Measurements from ENCODE around the gene SLC4A9.

The SLC4A9 gene

DNA sequence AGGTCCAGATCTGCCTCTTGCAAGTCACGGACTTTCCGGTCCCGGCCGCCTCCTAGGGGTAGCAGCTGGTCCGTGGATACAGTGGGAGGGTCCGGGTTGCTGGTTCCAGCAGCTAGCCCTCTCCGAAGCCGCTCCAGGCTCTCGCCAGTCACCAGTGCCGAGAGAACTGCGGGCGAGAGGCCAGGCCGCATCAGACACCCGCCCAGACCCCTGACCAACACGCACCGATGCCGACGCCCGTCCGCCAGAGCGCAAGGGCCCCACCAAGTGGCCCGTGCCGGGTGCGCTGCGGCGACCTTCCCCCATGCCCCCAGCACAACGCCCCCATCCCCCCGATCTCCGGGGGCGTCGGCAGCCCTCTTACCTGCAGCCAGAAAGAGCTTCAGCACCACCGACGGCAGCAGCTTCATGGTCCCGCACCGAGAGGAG, 14.1 kb upstream of the SLC4A9 start:
- FAIRE-seq (no peak), DNase-seq (ENCODE audit: insufficient read length, low spot score) (peak; percentile 37)
- TF ChIP-seq POLR2A (IDR thresholded peaks at IDR 0.05; ENCODE audit: low read depth, low read length): no peak
- TF ChIP-seq POLR2AphosphoS5 (IDR thresholded peaks at IDR 0.05; ENCODE audit: low read depth, low read length): no peak
- TF ChIP-seq TAF1 (IDR thresholded peaks at IDR 0.05; ENCODE audit: low read depth, low read length): no peak
- no peak for TF ChIP-seq SPI1 (IDR thresholded peaks at IDR 0.05; ENCODE audit: low read depth, low read length)
- no peak for TF ChIP-seq PAX5 (IDR thresholded peaks at IDR 0.05; ENCODE audit: insufficient read depth, low read length, severe bottlenecking)
- no peak for TF ChIP-seq POU2F2 (IDR thresholded peaks at IDR 0.05; ENCODE audit: low read depth, low read length)

DNA sequence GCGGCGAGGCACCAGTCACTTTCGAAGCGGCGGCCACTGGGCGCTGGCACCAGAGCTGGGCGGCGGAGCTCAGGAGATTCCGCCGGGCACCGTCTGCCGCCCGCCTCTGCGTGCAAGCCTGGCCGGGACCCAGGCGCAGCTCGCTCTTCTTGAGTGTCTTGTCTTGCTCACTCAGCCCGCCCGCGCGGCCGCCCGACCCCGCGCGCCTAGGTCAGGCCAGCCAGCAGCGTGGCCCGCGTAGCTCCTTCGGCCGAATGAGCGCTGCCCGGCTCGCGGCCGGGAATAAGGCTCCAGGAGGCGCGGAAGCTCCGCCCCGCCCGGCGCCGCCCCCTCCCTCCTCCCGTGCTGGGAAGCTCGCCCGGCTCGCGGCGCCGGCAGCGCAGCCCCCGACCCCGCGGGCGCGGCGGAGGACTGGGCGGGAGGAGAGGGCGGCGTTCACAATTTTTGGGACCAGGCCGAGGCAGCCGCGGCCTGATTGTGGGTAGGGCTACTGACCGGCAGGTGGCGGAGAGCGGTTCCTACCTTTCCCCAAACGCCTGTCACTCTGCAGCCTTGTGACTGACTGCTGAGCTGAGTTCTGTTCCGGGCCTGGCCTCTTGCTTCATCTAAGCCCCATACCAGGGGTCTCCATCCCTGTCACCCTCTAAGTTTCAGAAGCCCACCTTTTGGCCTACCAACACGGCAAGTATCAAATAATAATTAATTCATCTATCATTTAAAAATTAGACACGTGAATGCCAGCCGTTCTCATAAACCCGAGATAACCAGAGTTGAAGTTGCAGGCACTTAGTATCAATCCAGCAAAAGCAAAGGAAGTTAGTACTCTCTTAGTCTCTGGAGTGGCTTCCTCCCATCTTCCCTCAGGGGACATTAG, 13.4 kb upstream of the SLC4A9 start, which contains the start of gene HBEGF:
TSS of gene HBEGF (minus strand) at position 256 of the 874 bp plus-strand sequence. CDS start 275 bp downstream, outside the sequence.
- TF ChIP-seq POLR2A (IDR thresholded peaks at IDR 0.05; ENCODE audit: low read depth, low read length): no peak
- no peak for TF ChIP-seq POU2F2 (IDR thresholded peaks at IDR 0.05; ENCODE audit: low read depth, low read length)
- no peak for TF ChIP-seq TAF1 (IDR thresholded peaks at IDR 0.05; ENCODE audit: low read depth, low read length)
- DNase-seq (ENCODE audit: insufficient read length, low spot score): peak; percentile 72
- FAIRE-seq: peak; percentile 84

DNA sequence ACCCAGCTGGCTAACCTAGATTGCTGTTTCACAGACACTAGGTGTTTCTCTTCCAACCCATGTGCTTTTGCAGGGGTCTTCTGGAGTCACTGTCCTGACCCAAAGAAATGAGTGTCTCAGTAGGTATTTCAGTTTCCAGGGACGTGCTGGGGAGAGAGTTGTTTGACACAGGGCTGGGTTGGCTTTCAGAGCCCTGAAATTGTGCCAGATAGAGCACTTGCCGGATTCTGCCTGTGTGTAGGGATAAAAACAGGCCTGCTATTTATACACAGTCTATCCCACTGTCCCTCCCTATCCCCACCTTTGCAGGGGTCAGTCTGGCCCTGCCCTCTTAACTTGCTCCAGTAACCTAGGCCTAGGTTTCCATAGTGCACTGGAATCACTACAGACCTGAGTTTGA, 12.6 kb upstream of the SLC4A9 start:
- DNase-seq (ENCODE audit: insufficient read length, low spot score) (no peak), FAIRE-seq (no peak)
- no peak for TF ChIP-seq PAX5 (IDR thresholded peaks at IDR 0.05; ENCODE audit: insufficient read depth, low read length, severe bottlenecking)
- TF ChIP-seq POLR2AphosphoS5 (IDR thresholded peaks at IDR 0.05; ENCODE audit: low read depth, low read length): no peak
- no peak for TF ChIP-seq POU2F2 (IDR thresholded peaks at IDR 0.05; ENCODE audit: low read depth, low read length)

DNA sequence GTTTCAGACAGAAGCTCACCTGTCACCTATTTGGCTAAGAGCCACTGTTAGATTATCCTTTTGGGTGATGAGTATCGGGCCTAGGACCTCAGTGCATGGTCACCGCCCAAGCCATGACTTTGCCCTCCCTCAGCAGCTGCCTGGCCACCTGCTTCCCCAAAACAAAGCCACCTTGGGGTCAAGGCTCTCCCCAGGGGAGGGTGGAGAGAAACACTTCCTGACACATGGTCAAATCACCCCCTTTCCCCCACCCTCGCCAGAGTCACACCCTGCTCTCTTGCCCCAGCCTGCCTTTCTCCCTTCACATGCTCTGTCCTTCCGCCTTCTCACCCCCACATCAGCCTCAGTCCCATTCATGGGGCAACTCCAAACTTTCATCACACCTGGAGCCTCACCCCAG, 11.9 kb upstream of the SLC4A9 start:
- FAIRE-seq (no peak), DNase-seq (ENCODE audit: insufficient read length, low spot score) (no peak)
- TF ChIP-seq POLR2A (IDR thresholded peaks at IDR 0.05; ENCODE audit: low read depth, low read length): no peak
- TF ChIP-seq TAF1 (IDR thresholded peaks at IDR 0.05; ENCODE audit: low read depth, low read length): no peak
- TF ChIP-seq SPI1 (IDR thresholded peaks at IDR 0.05; ENCODE audit: low read depth, low read length): no peak
- TF ChIP-seq POU2F2 (IDR thresholded peaks at IDR 0.05; ENCODE audit: low read depth, low read length): no peak
- TF ChIP-seq PAX5 (IDR thresholded peaks at IDR 0.05; ENCODE audit: insufficient read depth, low read length, severe bottlenecking): no peak
- TF ChIP-seq POLR2AphosphoS5 (IDR thresholded peaks at IDR 0.05; ENCODE audit: low read depth, low read length): no peak

DNA sequence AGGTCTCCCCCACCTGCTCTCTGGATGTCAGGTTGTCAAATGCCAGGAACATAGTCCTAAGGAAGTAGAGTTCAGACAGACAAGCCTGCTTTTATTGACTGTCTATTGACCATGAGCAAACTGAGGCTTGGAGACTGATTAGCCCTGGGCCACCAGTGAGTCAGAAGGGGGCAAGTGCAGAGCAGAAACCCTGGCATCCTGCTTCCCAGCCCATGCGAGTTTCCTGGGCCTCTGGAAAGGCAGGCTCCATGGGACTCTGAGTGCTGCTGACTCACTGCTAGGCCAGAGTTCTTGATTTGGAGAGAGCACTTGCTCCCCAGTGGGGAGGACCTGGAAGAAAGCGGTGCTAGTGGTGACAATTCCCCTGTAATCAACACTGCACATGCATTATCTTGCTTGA, 10.8 kb upstream of the SLC4A9 start:
- DNase-seq (ENCODE audit: insufficient read length, low spot score) (no peak), FAIRE-seq (no peak)
- no peak for TF ChIP-seq TAF1 (IDR thresholded peaks at IDR 0.05; ENCODE audit: low read depth, low read length)
- no peak for TF ChIP-seq SPI1 (IDR thresholded peaks at IDR 0.05; ENCODE audit: low read depth, low read length)
- no peak for TF ChIP-seq POLR2A (IDR thresholded peaks at IDR 0.05; ENCODE audit: low read depth, low read length)
- no peak for TF ChIP-seq POU2F2 (IDR thresholded peaks at IDR 0.05; ENCODE audit: low read depth, low read length)
- TF ChIP-seq POLR2AphosphoS5 (IDR thresholded peaks at IDR 0.05; ENCODE audit: low read depth, low read length): no peak
- TF ChIP-seq PAX5 (IDR thresholded peaks at IDR 0.05; ENCODE audit: insufficient read depth, low read length, severe bottlenecking): no peak

DNA sequence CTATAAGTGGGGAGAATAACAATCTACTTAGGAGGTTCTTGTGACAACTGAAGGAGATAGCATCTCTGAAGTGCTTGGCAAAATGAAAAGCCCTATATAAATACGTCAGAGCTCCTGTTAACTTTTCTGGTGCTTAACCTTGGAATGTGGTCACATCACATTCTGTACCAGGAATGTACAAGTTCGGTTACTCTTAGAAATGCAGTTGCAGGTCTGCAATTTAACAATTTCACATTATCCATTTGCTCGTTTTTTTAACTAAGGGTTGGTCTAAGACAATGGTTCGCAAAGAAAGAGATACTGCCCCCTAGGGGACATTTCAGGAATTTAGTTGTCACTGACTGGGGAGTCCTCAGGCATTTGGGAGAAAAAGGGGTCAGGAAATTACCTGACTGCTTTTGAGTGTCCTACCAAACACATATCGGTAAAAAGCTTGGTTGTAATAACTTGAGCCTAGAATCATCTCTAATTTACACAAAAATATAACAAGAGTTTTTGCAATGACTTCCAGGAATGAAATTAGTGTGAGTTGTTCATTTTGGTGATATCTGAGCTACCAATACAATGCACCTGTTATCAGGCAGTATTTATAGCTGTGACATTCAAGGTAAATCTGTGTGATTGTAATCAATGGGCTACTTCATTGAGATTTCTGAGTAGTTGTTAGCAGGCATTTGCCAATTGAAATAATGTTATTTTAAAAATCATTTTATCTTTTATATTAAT, 8.2 kb upstream of the SLC4A9 start:
- DNase-seq (ENCODE audit: insufficient read length, low spot score): peak; percentile 43
- peak; percentile 47 for FAIRE-seq
- TF ChIP-seq SPI1 (IDR thresholded peaks at IDR 0.05; ENCODE audit: low read depth, low read length): no peak
- TF ChIP-seq PAX5 (IDR thresholded peaks at IDR 0.05; ENCODE audit: insufficient read depth, low read length, severe bottlenecking): no peak
- TF ChIP-seq POLR2AphosphoS5 (IDR thresholded peaks at IDR 0.05; ENCODE audit: low read depth, low read length): no peak
- TF ChIP-seq POU2F2 (IDR thresholded peaks at IDR 0.05; ENCODE audit: low read depth, low read length): no peak
- TF ChIP-seq POLR2A (IDR thresholded peaks at IDR 0.05; ENCODE audit: low read depth, low read length): no peak
- no peak for TF ChIP-seq TAF1 (IDR thresholded peaks at IDR 0.05; ENCODE audit: low read depth, low read length)

DNA sequence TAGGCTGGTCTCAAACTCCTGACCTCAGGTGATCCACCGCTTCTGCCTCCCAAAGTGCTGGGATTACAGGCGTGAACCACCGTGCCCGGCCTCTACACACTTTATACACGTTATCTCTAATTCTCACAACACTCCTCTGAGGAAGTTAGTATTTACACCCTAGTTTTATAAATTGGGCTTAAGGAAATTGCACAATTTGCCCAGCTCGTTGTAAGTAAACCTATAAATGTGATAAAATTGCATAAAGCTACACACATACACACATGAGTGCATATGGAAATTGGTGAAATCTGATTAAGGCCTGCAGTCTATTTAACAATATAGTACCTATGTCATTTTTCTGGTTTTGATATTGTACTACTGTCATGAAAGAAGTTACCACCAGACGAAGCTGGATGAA, 4.4 kb upstream of the SLC4A9 start:
- FAIRE-seq (no peak), DNase-seq (ENCODE audit: insufficient read length, low spot score) (no peak)
- TF ChIP-seq TAF1 (IDR thresholded peaks at IDR 0.05; ENCODE audit: low read depth, low read length): no peak
- TF ChIP-seq POU2F2 (IDR thresholded peaks at IDR 0.05; ENCODE audit: low read depth, low read length): no peak
- TF ChIP-seq POLR2A (IDR thresholded peaks at IDR 0.05; ENCODE audit: low read depth, low read length): no peak
- TF ChIP-seq SPI1 (IDR thresholded peaks at IDR 0.05; ENCODE audit: low read depth, low read length): no peak
- no peak for TF ChIP-seq POLR2AphosphoS5 (IDR thresholded peaks at IDR 0.05; ENCODE audit: low read depth, low read length)
- TF ChIP-seq PAX5 (IDR thresholded peaks at IDR 0.05; ENCODE audit: insufficient read depth, low read length, severe bottlenecking): no peak

DNA sequence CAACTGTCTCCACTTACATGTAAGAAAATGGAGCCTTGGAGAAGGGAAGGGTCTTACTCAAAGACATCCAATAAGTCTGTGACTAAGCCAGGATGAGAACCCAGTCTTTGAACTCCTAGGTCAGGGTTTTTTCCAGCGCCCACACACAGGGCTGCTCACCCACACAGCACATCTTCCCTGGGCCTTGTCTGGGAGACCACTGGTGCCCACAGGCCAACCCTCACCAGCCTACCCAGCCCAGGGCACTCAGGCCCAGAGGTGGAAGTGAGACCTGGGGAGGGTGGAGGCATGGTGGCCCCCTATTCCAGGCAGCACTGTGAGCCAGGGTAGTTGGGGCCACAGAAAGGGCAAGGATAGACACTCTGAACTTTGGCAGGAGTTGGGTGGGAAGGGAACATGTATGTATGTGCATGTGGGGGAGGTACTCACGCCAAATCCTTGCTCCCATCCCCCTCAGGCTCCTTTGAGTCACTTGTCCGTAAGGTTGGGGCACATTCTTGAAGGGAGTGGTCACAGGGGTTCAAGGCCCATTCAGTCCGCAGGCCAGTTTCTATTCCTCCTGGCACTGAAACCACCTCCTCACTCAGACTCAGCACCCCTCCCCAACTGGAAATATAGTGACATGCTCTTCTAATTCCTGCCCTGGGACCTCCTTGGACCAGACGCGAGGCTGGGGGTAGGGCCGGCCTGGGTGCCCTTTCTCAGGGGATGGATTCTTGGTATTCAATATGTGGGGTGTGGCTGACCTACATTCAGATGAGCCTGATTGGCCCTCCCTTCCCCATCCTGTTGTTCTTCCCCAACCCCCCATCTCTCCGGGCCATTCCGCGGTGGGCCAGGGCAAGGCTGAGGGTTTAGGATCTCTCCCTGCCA, 2.9 kb upstream of the SLC4A9 start:
- no peak for TF ChIP-seq TAF1 (IDR thresholded peaks at IDR 0.05; ENCODE audit: low read depth, low read length)
- TF ChIP-seq SPI1 (IDR thresholded peaks at IDR 0.05; ENCODE audit: low read depth, low read length): 0 out of 2 replicates have a peak, but pooled peaks have one; percentile 28
- TF ChIP-seq POLR2A (IDR thresholded peaks at IDR 0.05; ENCODE audit: low read depth, low read length): no peak
- TF ChIP-seq PAX5 (IDR thresholded peaks at IDR 0.05; ENCODE audit: insufficient read depth, low read length, severe bottlenecking): no peak
- no peak for DNase-seq (ENCODE audit: insufficient read length, low spot score)
- no peak for FAIRE-seq

DNA sequence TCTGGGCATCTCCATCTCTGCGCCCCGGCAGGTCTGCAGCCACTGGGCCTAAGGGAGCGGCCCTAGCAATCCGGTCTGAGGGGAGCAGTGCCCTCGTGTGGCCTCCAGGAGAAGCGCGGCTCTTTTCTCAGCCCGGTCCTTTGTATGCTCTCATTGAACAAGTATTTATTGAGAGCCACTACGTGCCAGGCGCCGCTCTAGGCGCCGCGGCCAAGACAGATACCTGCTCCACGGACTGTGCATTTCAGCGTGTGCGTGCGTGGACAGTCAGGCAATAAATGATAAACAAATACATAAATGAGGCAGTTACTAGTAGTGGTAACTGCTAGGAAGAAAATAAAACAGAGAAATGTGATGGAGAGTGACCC, 2.3 kb upstream of the SLC4A9 start:
- TF ChIP-seq PAX5 (IDR thresholded peaks at IDR 0.05; ENCODE audit: insufficient read depth, low read length, severe bottlenecking): no peak
- TF ChIP-seq POLR2A (IDR thresholded peaks at IDR 0.05; ENCODE audit: low read depth, low read length): no peak
- TF ChIP-seq TAF1 (IDR thresholded peaks at IDR 0.05; ENCODE audit: low read depth, low read length): no peak
- no peak for TF ChIP-seq POLR2AphosphoS5 (IDR thresholded peaks at IDR 0.05; ENCODE audit: low read depth, low read length)
- TF ChIP-seq POU2F2 (IDR thresholded peaks at IDR 0.05; ENCODE audit: low read depth, low read length): no peak
- no peak for TF ChIP-seq SPI1 (IDR thresholded peaks at IDR 0.05; ENCODE audit: low read depth, low read length)
- peak; percentile 88 for FAIRE-seq
- peak; percentile 85 for DNase-seq (ENCODE audit: insufficient read length, low spot score)

All from GM12891 (cell line).